ENCODE measurements around the gene GALK1. TPM values are rescaled to one million over a fixed set of nuclear protein-coding genes. Genes with fewer than 3 reads are reported as not detected.

The GALK1 gene
- total and polyA plus RNA-seq, 4 donors, result 23.0 to 70.5 (median 44.0) TPM

GRCh38 chr17:75724016-75725003 is 40.7 kb downstream of the GALK1 start:
- no peak overlapping the region for H3K4me3 ChIP-seq
- TF ChIP-seq CTCF (IDR thresholded peaks at IDR 0.05; ENCODE audit: control extremely low read depth, extremely low read depth), result no peak
- DNase-seq (no peak), ATAC-seq (ENCODE audit: insufficient read depth, low FRiP score) (no peak)
- no peaks in the 10 kb centered on the region for H3K9me3 ChIP-seq (ENCODE audit: control insufficient read depth in 4 of 4, insufficient read depth in 3 of 4, low read length in 3 of 4)
- H3K27me3 ChIP-seq (ENCODE audit: control insufficient read depth in 3 of 3, insufficient read depth in 3 of 3, low read length in 2 of 3), result peaks cover 0 to 12% (median 4%) of the 10 kb centered on the region in 3 donors
- no peak overlapping the region for H3K9ac ChIP-seq (ENCODE audit: insufficient read depth in 1 of 2, low read length in 2 of 2)
- peaks cover 0 to 15% (median 0%) of the 10 kb centered on the region in 5 donors for H3K4me1 ChIP-seq (ENCODE audit: control insufficient read depth in 5 of 5, insufficient read depth in 5 of 5, low read length in 5 of 5)
- H3K36me3 ChIP-seq (ENCODE audit: control insufficient read depth in 4 of 4, insufficient read depth in 4 of 4, low read length in 4 of 4), result peaks cover 0 to 3% (median 0%) of the 10 kb centered on the region in 4 donors
- H3K27ac ChIP-seq (ENCODE audit: low read depth in 1 of 2, low read length in 1 of 2), result no peak overlapping the region
- WGBS, 2 donors, result 83 to 86% methylated on average over 19 to 23 of the region's 23 CpGs

GRCh38 chr17:75723171-75723930 is 41.6 kb downstream of the GALK1 start:
- no peak for TF ChIP-seq CTCF (IDR thresholded peaks at IDR 0.05; ENCODE audit: control extremely low read depth, extremely low read depth)
- WGBS, 2 donors, result 70 to 77% methylated on average over 18 of the region's 18 CpGs
- Histone ChIP-seq H3K4me1 (ENCODE audit: control insufficient read depth in 5 of 5, insufficient read depth in 5 of 5, low read length in 5 of 5) (peaks cover 0 to 15% (median 0%) of the 10 kb centered on the region in 5 donors), H3K4me3 (no peak overlapping the region), H3K9me3 (ENCODE audit: control insufficient read depth in 4 of 4, insufficient read depth in 3 of 4, low read length in 3 of 4) (no peaks in the 10 kb centered on the region), H3K9ac (ENCODE audit: insufficient read depth in 1 of 2, low read length in 2 of 2) (no peak overlapping the region), H3K27me3 (ENCODE audit: control insufficient read depth in 3 of 3, insufficient read depth in 3 of 3, low read length in 2 of 3) (peaks cover 0 to 12% (median 4%) of the 10 kb centered on the region in 3 donors), H3K27ac (ENCODE audit: low read depth in 1 of 2, low read length in 1 of 2) (peak overlapping the region in 1 of 2 donors; percentile 41), H3K36me3 (ENCODE audit: control insufficient read depth in 4 of 4, insufficient read depth in 4 of 4, low read length in 4 of 4) (peaks cover 0 to 2% (median 0%) of the 10 kb centered on the region in 4 donors)
- ATAC-seq (ENCODE audit: insufficient read depth, low FRiP score) (no peak), DNase-seq (no peak)

- no peak overlapping the region for H3K4me3 ChIP-seq
- no peak overlapping the region for H3K9ac ChIP-seq (ENCODE audit: insufficient read depth in 1 of 2, low read length in 2 of 2)
- no peaks in the 10 kb centered on the region for H3K36me3 ChIP-seq (ENCODE audit: control insufficient read depth in 4 of 4, insufficient read depth in 4 of 4, low read length in 4 of 4)
- peak overlapping the region in 1 of 2 donors; percentile 82 for H3K27ac ChIP-seq (ENCODE audit: low read depth in 1 of 2, low read length in 1 of 2)
- peaks cover 0 to 15% (median 0%) of the 10 kb centered on the region in 5 donors for H3K4me1 ChIP-seq (ENCODE audit: control insufficient read depth in 5 of 5, insufficient read depth in 5 of 5, low read length in 5 of 5)
- WGBS, 2 donors, result 88 to 94% methylated on average over 9 of the region's 9 CpGs
- ATAC-seq (ENCODE audit: insufficient read depth, low FRiP score) (no peak), DNase-seq (no peak)
- no peaks in the 10 kb centered on the region for H3K9me3 ChIP-seq (ENCODE audit: control insufficient read depth in 4 of 4, insufficient read depth in 3 of 4, low read length in 3 of 4)
- TF ChIP-seq CTCF (IDR thresholded peaks at IDR 0.05; ENCODE audit: control extremely low read depth, extremely low read depth), result no peak
- H3K27me3 ChIP-seq (ENCODE audit: control insufficient read depth in 3 of 3, insufficient read depth in 3 of 3, low read length in 2 of 3), result peaks cover 0 to 12% (median 4%) of the 10 kb centered on the region in 3 donors
Observed at GRCh38 chr17:75722542-75723095, 42.4 kb downstream of the GALK1 start.

Measured in lung (tissue), 12 donors.